ENCODE results near the gene MTUS2.

GRCh38 chr13:29484796-29485195 is 664.7 kb downstream of the MTUS2 start:
- TF ChIP-seq CTCF (IDR thresholded peaks at IDR 0.05): no peak
- TF ChIP-seq POLR2A (IDR thresholded peaks at IDR 0.05): no peak

All from body of pancreas (tissue), 4 donors.